Posterior cingulate gyrus (tissue), 11 donors: ENCODE measurements around the gene UPB1.
"Not testable (repeated sequence)": the region's sequence is repeated elsewhere in the genome, so short reads cannot be mapped to it uniquely, and the experiment has no call there.

Experiments used
- DNase-seq, 10 donors: peaks; one replicate each; pipeline versions ENCODE4 v3.0.0 to v3.0.0-alpha.2; 2020 to 2021; ENCODE audit warnings: mixed read lengths in 3 of 10
- intact Hi-C: fragments of 100-400 bp; cut with DNase I; formaldehyde crosslinking; loops from one replicate; pipeline ENCODE4 v1.15.1; 2023

Gene UPB1

GRCh38 chr22:24474649-24475255 lies 20.4 kb upstream of the UPB1 start:
- no peak for DNase-seq
- intact Hi-C loops = no loop called here

- DNase-seq = no peak
- intact Hi-C loops = no loop called here
Observed at GRCh38 chr22:24481641-24482040, 13.5 kb upstream of the UPB1 start.

GRCh38 chr22:24482575-24482974 lies 12.6 kb upstream of the UPB1 start:
- DNase-seq = no peak

GRCh38 chr22:24482998-24483397 lies 12.1 kb upstream of the UPB1 start:
- intact Hi-C loops = no loop called here
- DNase-seq = no peak

More at GRCh38 chr22:24482575-24482974, 12.6 kb upstream of the UPB1 start:
- intact Hi-C loops = no loop called here

- intact Hi-C loops = no loop called here
- no peak for DNase-seq
Observed at GRCh38 chr22:24483976-24484545, 11.1 kb upstream of the UPB1 start.

GRCh38 chr22:24485170-24485569 lies 10.0 kb upstream of the UPB1 start:
- no peak for DNase-seq
- intact Hi-C loops = no loop called here

GRCh38 chr22:24485608-24486007 lies 9.5 kb upstream of the UPB1 start:
- intact Hi-C loops = no loop called here

GRCh38 chr22:24486501-24486921 lies 8.6 kb upstream of the UPB1 start:
- no peak for DNase-seq
- intact Hi-C loops = no loop called here

More at GRCh38 chr22:24485608-24486007, 9.5 kb upstream of the UPB1 start:
- DNase-seq = no peak

- DNase-seq = no peak
- intact Hi-C loops = no loop called here
Observed at GRCh38 chr22:24489011-24489410, 6.1 kb upstream of the UPB1 start.

- intact Hi-C loops, DNase-seq: not testable (repeated sequence)
Observed at GRCh38 chr22:24489434-24489833, 5.7 kb upstream of the UPB1 start.

GRCh38 chr22:24492391-24492790 lies 2.7 kb upstream of the UPB1 start:
- intact Hi-C loops = no loop called here

GRCh38 chr22:24494167-24494527 lies 985 bp upstream of the UPB1 start:
- DNase-seq = no peak
- intact Hi-C loops = no loop called here

More at GRCh38 chr22:24492391-24492790, 2.7 kb upstream of the UPB1 start:
- no peak for DNase-seq

GRCh38 chr22:24495365-24495675 lies 188 bp downstream of the UPB1 start:
- intact Hi-C loops = no loop called here
- no peak for DNase-seq

- no peak for DNase-seq
- intact Hi-C loops = no loop called here
Observed at GRCh38 chr22:24496234-24496633, 1.1 kb downstream of the UPB1 start.

GRCh38 chr22:24496661-24497060 lies 1.5 kb downstream of the UPB1 start:
- intact Hi-C loops = no loop called here
- no peak for DNase-seq

GRCh38 chr22:24497841-24498258 lies 2.7 kb downstream of the UPB1 start:
- DNase-seq = no peak
- intact Hi-C loops = no loop called here

- DNase-seq = no peak
- intact Hi-C loops = no loop called here
Observed at GRCh38 chr22:24498824-24499223, 3.7 kb downstream of the UPB1 start.

- intact Hi-C loops = no loop called here
- DNase-seq = no peak
Observed at GRCh38 chr22:24499706-24500276, 4.7 kb downstream of the UPB1 start.

- intact Hi-C loops = no loop called here
- no peak for DNase-seq
Observed at GRCh38 chr22:24500277-24500820, 5.2 kb downstream of the UPB1 start.

GRCh38 chr22:24501301-24502005 lies 6.3 kb downstream of the UPB1 start:
- intact Hi-C loops = no loop called here
- DNase-seq = no peak

- intact Hi-C loops = no loop called here
- DNase-seq = no peak
Observed at GRCh38 chr22:24502034-24502433, 6.9 kb downstream of the UPB1 start.

GRCh38 chr22:24502541-24502940 lies 7.4 kb downstream of the UPB1 start:
- intact Hi-C loops = no loop called here
- DNase-seq = no peak
